Measurements from ENCODE around the gene KIAA1549. TPM values are rescaled to one million over a fixed set of nuclear protein-coding genes. Genes with fewer than 3 reads are reported as not detected.

KIAA1549 gene
- total and polyA plus RNA-seq, 4 donors, result 0.13 to 0.89 (median 0.42) TPM

GRCh38 chr7:138867744-138868143 is 113.4 kb downstream of the KIAA1549 start:
- no peak for DNase-seq (ENCODE audit: low spot score)
- Histone ChIP-seq H3K4me1 (ENCODE audit: control insufficient read depth in 4 of 4, insufficient read depth in 4 of 4, low read length in 3 of 4) (no peaks in the 10 kb centered on the region), H3K27me3 (ENCODE audit: control insufficient read depth in 4 of 4, insufficient read depth in 4 of 4, low read length in 3 of 4) (no peaks in the 10 kb centered on the region), H3K9me3 (ENCODE audit: control insufficient read depth in 4 of 4, low read length in 3 of 4) (no peaks in the 10 kb centered on the region), H3K9ac (ENCODE audit: low read depth in 1 of 2, low read length in 2 of 2) (no peak overlapping the region), H3K36me3 (ENCODE audit: control insufficient read depth in 4 of 4, insufficient read depth in 3 of 4, low read depth in 1 of 4, low read length in 3 of 4) (no peaks in the 10 kb centered on the region), H3K27ac (ENCODE audit: low read depth in 1 of 2, low read length in 2 of 2) (no peak overlapping the region), H3K4me3 (ENCODE audit: low read depth in 1 of 3, low read length in 3 of 3) (no peak overlapping the region)
- TF ChIP-seq EGR1 (IDR thresholded peaks at IDR 0.05; ENCODE audit: low read depth in 2 of 2) (no peak), ZBTB33 (IDR thresholded peaks at IDR 0.05) (no peak), TAF1 (conservative IDR thresholded peaks at IDR 0.05) (no peak), HNF4A (conservative IDR thresholded peaks at IDR 0.05) (no peak), RXRA (IDR thresholded peaks at IDR 0.05) (no peak), SP1 (IDR thresholded peaks at IDR 0.05) (no peak), YY1 (IDR thresholded peaks at IDR 0.05) (no peak)
- 97% methylated on average over 19 of the region's 19 CpGs for WGBS

GRCh38 chr7:138866353-138866752 is 114.8 kb downstream of the KIAA1549 start:
- no peaks in the 10 kb centered on the region for H3K4me1 ChIP-seq (ENCODE audit: control insufficient read depth in 4 of 4, insufficient read depth in 4 of 4, low read length in 3 of 4)
- no peak overlapping the region for H3K4me3 ChIP-seq (ENCODE audit: low read depth in 1 of 3, low read length in 3 of 3)
- no peak overlapping the region for H3K27ac ChIP-seq (ENCODE audit: low read depth in 1 of 2, low read length in 2 of 2)
- H3K9me3 ChIP-seq (ENCODE audit: control insufficient read depth in 4 of 4, low read length in 3 of 4), result no peaks in the 10 kb centered on the region
- no peaks in the 10 kb centered on the region for H3K27me3 ChIP-seq (ENCODE audit: control insufficient read depth in 4 of 4, insufficient read depth in 4 of 4, low read length in 3 of 4)
- 96% methylated on average over 9 of the region's 9 CpGs for WGBS
- TF ChIP-seq YY1 (IDR thresholded peaks at IDR 0.05) (no peak), FOXA2 (IDR thresholded peaks at IDR 0.05) (no peak), NR2F2 (IDR thresholded peaks at IDR 0.05) (no peak), ZBTB33 (IDR thresholded peaks at IDR 0.05) (no peak), RXRA (IDR thresholded peaks at IDR 0.05) (no peak), SP1 (IDR thresholded peaks at IDR 0.05) (no peak), RAD21 (IDR thresholded peaks at IDR 0.05) (no peak), GABPA (IDR thresholded peaks at IDR 0.05 in 1 of 2, conservative IDR thresholded peaks at IDR 0.05 in 1 of 2) (no peak), HNF4G (IDR thresholded peaks at IDR 0.05) (no peak), FOXA1 (IDR thresholded peaks at IDR 0.05) (no peak), REST (IDR thresholded peaks at IDR 0.05) (no peak), CTCF (IDR thresholded peaks at IDR 0.05; ENCODE audit: low read depth, low read length, missing input control) (no peak), HNF4A (conservative IDR thresholded peaks at IDR 0.05) (no peak)
- TF ChIP-seq, protein P1, sequence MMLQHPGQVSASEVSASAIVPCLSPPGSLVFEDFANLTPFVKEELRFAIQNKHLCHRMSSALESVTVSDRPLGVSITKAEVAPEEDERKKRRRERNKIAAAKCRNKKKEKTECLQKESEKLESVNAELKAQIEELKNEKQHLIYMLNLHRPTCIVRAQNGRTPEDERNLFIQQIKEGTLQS (IDR thresholded peaks at IDR 0.05), result no peak
- no peak for DNase-seq (ENCODE audit: low spot score)
- H3K36me3 ChIP-seq (ENCODE audit: control insufficient read depth in 4 of 4, insufficient read depth in 3 of 4, low read depth in 1 of 4, low read length in 3 of 4), result no peaks in the 10 kb centered on the region
- no peak overlapping the region for H3K9ac ChIP-seq (ENCODE audit: low read depth in 1 of 2, low read length in 2 of 2)
